ENCODE results near the gene ESF1.

ESF1 gene

DNA sequence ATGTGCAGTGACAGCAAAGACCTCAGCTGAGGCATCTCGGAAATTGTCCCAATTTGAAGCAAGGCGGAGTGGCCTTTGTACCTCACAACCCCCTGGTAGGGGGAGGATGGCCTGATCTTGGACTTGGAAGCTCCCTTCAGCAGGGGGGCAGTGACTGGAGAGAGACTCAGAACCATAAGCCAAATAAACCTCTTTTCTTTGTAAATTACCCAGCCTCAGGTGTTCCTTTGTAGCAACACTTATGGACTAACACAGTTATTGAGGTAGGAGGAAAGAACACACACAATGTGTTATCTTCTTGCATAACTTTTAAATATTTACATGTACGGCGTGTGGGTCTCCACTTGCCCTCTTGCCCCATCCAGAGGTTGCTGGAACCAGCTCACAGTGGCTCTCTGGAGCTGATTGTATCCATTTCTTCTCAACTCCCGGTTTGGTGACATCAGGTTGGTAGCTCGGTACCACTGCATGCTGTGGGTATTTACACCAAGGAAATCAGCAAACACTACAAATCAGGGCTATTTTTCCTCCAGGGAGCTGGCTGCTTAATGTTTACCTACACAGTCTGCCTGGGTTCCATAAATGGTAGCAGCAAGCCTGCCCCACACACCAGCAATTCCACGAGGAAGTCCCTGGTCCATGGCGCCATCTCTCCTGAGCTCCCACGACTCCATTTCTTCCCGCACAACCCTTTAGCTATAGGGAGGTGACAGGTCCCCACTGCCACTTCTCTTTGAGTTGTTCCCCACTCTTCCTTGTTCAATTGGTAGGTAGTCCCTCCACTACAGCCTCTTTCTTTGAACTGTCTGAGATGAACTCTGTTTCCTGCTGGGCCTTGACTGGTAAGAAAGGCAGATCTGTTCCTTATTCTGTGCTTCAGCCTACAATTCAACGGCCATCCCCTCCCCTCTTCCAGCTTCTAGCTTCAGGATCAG is 91.7 kb downstream of the ESF1 start:
- DNase-seq (ENCODE audit: low read depth, low spot score): no peak
- H3K4me3 ChIP-seq (ENCODE audit: insufficient read length, low read depth): no peak overlapping the region
- no peaks in the 10 kb centered on the region for H3K9me3 ChIP-seq (ENCODE audit: insufficient read depth, low read length)
- H3K4me1 ChIP-seq (ENCODE audit: insufficient read depth, insufficient read length): no peaks in the 10 kb centered on the region
- no peak overlapping the region for H3K9ac ChIP-seq (ENCODE audit: insufficient read length, low read depth)
- no peaks in the 10 kb centered on the region for H3K27me3 ChIP-seq (ENCODE audit: insufficient read depth, insufficient read length)
- TF ChIP-seq ZNF274 (IDR thresholded peaks at IDR 0.05; ENCODE audit: low read depth, low read length): no peak
- H3K36me3 ChIP-seq (ENCODE audit: insufficient read depth, insufficient read length, low read length): no peaks in the 10 kb centered on the region

GRCh38 chr20:13690943-13691342 is 93.8 kb downstream of the ESF1 start:
- no peak overlapping the region for H3K9ac ChIP-seq (ENCODE audit: insufficient read length, low read depth)
- TF ChIP-seq SUZ12 (IDR thresholded peaks at IDR 0.05; ENCODE audit: extremely low read depth, insufficient read depth, insufficient read length) (no peak), YY1 (IDR thresholded peaks at IDR 0.05; ENCODE audit: insufficient read depth, insufficient read length) (no peak), ZNF274 (IDR thresholded peaks at IDR 0.05; ENCODE audit: low read depth, low read length) (no peak)
- no peaks in the 10 kb centered on the region for H3K9me3 ChIP-seq (ENCODE audit: insufficient read depth, low read length)
- H3K36me3 ChIP-seq (ENCODE audit: insufficient read depth, insufficient read length, low read length): no peaks in the 10 kb centered on the region
- no peak overlapping the region for H3K4me3 ChIP-seq (ENCODE audit: insufficient read length, low read depth)
- H3K27me3 ChIP-seq (ENCODE audit: insufficient read depth, insufficient read length): no peaks in the 10 kb centered on the region
- DNase-seq (ENCODE audit: low read depth, low spot score): no peak
- H3K4me1 ChIP-seq (ENCODE audit: insufficient read depth, insufficient read length): no peaks in the 10 kb centered on the region

DNA sequence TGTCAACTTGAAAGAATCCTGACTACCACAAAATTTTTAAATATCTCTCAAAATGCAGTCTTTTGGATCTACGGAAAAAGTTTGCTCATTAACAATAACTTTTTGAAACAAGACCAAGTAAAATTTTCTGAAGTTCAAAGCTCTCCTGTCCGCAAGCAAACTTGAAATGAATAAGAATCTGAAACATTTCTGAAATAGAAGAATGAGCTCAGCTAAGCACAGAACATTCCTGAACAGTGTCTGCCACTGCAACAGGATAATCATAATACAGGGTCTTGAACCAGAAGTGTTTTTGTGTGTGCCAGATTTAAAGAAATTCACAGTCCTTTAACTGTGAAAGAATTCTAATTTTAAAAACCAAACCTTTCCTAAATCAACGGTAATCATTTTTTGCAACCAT is 96.9 kb downstream of the ESF1 start:
- H3K9ac ChIP-seq (ENCODE audit: insufficient read length, low read depth): no peak overlapping the region

GRCh38 chr20:13685623-13686022 is 99.1 kb downstream of the ESF1 start:
- H3K9me3 ChIP-seq (ENCODE audit: insufficient read depth, low read length): no peaks in the 10 kb centered on the region
- H3K4me1 ChIP-seq (ENCODE audit: insufficient read depth, insufficient read length): no peaks in the 10 kb centered on the region
- H3K9ac ChIP-seq (ENCODE audit: insufficient read length, low read depth): no peak overlapping the region
- TF ChIP-seq ZNF274 (IDR thresholded peaks at IDR 0.05; ENCODE audit: low read depth, low read length): no peak
- TF ChIP-seq YY1 (IDR thresholded peaks at IDR 0.05; ENCODE audit: insufficient read depth, insufficient read length): no peak
- TF ChIP-seq SUZ12 (IDR thresholded peaks at IDR 0.05; ENCODE audit: extremely low read depth, insufficient read depth, insufficient read length): no peak
- no peaks in the 10 kb centered on the region for H3K36me3 ChIP-seq (ENCODE audit: insufficient read depth, insufficient read length, low read length)
- H3K4me3 ChIP-seq (ENCODE audit: insufficient read length, low read depth): no peak overlapping the region
- DNase-seq (ENCODE audit: low read depth, low spot score): no peak
- H3K27me3 ChIP-seq (ENCODE audit: insufficient read depth, insufficient read length): no peaks in the 10 kb centered on the region

More for the DNA sequence above, 96.9 kb downstream of the ESF1 start:
- Histone ChIP-seq H3K36me3 (ENCODE audit: insufficient read depth, insufficient read length, low read length) (no peaks in the 10 kb centered on the region), H3K9me3 (ENCODE audit: insufficient read depth, low read length) (no peaks in the 10 kb centered on the region), H3K4me1 (ENCODE audit: insufficient read depth, insufficient read length) (no peaks in the 10 kb centered on the region), H3K4me3 (ENCODE audit: insufficient read length, low read depth) (no peak overlapping the region), H3K27me3 (ENCODE audit: insufficient read depth, insufficient read length) (no peaks in the 10 kb centered on the region)
- no peak for DNase-seq (ENCODE audit: low read depth, low spot score)
- TF ChIP-seq ZNF274 (IDR thresholded peaks at IDR 0.05; ENCODE audit: low read depth, low read length): no peak
- TF ChIP-seq SUZ12 (IDR thresholded peaks at IDR 0.05; ENCODE audit: extremely low read depth, insufficient read depth, insufficient read length): no peak
- no peak for TF ChIP-seq YY1 (IDR thresholded peaks at IDR 0.05; ENCODE audit: insufficient read depth, insufficient read length)

- no peaks in the 10 kb centered on the region for H3K27me3 ChIP-seq (ENCODE audit: insufficient read depth, insufficient read length)
- H3K4me1 ChIP-seq (ENCODE audit: insufficient read depth, insufficient read length): no peaks in the 10 kb centered on the region
- H3K4me3 ChIP-seq (ENCODE audit: insufficient read length, low read depth): no peak overlapping the region
- H3K9me3 ChIP-seq (ENCODE audit: insufficient read depth, low read length): no peaks in the 10 kb centered on the region
- H3K9ac ChIP-seq (ENCODE audit: insufficient read length, low read depth): no peak overlapping the region
- TF ChIP-seq ZNF274 (IDR thresholded peaks at IDR 0.05; ENCODE audit: low read depth, low read length) (no peak), SUZ12 (IDR thresholded peaks at IDR 0.05; ENCODE audit: extremely low read depth, insufficient read depth, insufficient read length) (no peak), YY1 (IDR thresholded peaks at IDR 0.05; ENCODE audit: insufficient read depth, insufficient read length) (no peak)
- no peak for DNase-seq (ENCODE audit: low read depth, low spot score)
- H3K36me3 ChIP-seq (ENCODE audit: insufficient read depth, insufficient read length, low read length): no peaks in the 10 kb centered on the region
These were observed 100.0 kb downstream of the ESF1 start for GRCh38 chr20:13684566-13685222.

GRCh38 chr20:13683833-13684232 is 100.9 kb downstream of the ESF1 start:
- no peaks in the 10 kb centered on the region for H3K27me3 ChIP-seq (ENCODE audit: insufficient read depth, insufficient read length)
- TF ChIP-seq SUZ12 (IDR thresholded peaks at IDR 0.05; ENCODE audit: extremely low read depth, insufficient read depth, insufficient read length) (no peak), ZNF274 (IDR thresholded peaks at IDR 0.05; ENCODE audit: low read depth, low read length) (no peak)
- H3K4me1 ChIP-seq (ENCODE audit: insufficient read depth, insufficient read length): no peaks in the 10 kb centered on the region
- no peak overlapping the region for H3K9ac ChIP-seq (ENCODE audit: insufficient read length, low read depth)
- H3K36me3 ChIP-seq (ENCODE audit: insufficient read depth, insufficient read length, low read length): no peaks in the 10 kb centered on the region
- no peak overlapping the region for H3K4me3 ChIP-seq (ENCODE audit: insufficient read length, low read depth)
- DNase-seq (ENCODE audit: low read depth, low spot score): no peak
- no peaks in the 10 kb centered on the region for H3K9me3 ChIP-seq (ENCODE audit: insufficient read depth, low read length)
